Measurements from ENCODE around the gene MGLL. TPM values are rescaled to one million over a fixed set of nuclear protein-coding genes. Genes with fewer than 3 reads are reported as not detected.
A peak's percentile ranks its signal among the peaks of the same experiment; 100 is the strongest.
"Not testable (repeated sequence)": the region's sequence is repeated elsewhere in the genome, so short reads cannot be mapped to it uniquely, and the experiment has no call there.

The MGLL gene
- total RNA-seq, 3 donors from 2014 or later, result 25.8 to 79.5 (median 30.2) TPM

DNA sequence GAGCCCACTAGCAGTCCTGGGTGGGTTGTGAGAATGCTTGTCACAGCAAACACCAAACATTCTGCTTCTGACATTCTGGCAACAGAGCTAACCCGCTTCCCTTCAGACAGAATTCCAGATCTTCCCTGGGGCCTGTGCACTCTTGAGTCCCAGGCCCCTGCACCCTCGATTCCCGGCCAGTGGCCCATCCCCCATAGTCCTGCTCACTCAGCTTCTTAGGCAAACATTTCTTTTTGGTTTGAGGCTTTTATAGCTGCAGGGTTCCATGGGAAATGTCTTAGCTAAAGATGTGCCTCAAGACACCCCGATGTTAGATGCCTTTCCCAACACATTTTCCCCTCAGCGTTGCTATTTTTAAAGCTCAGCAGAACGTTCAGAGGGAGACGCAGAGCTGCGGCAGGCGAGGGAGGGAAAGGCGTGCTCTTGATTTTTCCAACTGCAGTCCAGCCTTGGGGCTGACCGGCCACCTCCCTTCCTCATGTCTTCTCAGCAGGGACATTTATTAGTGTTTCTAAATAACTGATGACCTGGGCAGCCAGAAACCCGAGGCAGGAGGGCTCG, 114.4 kb downstream of the MGLL start:
- Histone ChIP-seq H3K4me3 (no peak overlapping the region), H3K36me3 (no peaks in the 10 kb centered on the region), H3K27me3 (no peaks in the 10 kb centered on the region), H3K9me3 (no peaks in the 10 kb centered on the region), H3K4me1 (no peaks in the 10 kb centered on the region), H3K27ac (peak overlapping the region in 1 of 2 donors; percentile 78)
- DNase-seq (ENCODE audit: low spot score in 2 of 2), result no peak
- intact Hi-C loops (cut with DNase I; ENCODE audit: low total_unique reads), result no loop called here
- no peak for TF ChIP-seq POLR2A (IDR thresholded peaks at IDR 0.05)
- TF ChIP-seq, protein P1, sequence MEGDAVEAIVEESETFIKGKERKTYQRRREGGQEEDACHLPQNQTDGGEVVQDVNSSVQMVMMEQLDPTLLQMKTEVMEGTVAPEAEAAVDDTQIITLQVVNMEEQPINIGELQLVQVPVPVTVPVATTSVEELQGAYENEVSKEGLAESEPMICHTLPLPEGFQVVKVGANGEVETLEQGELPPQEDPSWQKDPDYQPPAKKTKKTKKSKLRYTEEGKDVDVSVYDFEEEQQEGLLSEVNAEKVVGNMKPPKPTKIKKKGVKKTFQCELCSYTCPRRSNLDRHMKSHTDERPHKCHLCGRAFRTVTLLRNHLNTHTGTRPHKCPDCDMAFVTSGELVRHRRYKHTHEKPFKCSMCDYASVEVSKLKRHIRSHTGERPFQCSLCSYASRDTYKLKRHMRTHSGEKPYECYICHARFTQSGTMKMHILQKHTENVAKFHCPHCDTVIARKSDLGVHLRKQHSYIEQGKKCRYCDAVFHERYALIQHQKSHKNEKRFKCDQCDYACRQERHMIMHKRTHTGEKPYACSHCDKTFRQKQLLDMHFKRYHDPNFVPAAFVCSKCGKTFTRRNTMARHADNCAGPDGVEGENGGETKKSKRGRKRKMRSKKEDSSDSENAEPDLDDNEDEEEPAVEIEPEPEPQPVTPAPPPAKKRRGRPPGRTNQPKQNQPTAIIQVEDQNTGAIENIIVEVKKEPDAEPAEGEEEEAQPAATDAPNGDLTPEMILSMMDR (IDR thresholded peaks at IDR 0.05), result no peak

DNA sequence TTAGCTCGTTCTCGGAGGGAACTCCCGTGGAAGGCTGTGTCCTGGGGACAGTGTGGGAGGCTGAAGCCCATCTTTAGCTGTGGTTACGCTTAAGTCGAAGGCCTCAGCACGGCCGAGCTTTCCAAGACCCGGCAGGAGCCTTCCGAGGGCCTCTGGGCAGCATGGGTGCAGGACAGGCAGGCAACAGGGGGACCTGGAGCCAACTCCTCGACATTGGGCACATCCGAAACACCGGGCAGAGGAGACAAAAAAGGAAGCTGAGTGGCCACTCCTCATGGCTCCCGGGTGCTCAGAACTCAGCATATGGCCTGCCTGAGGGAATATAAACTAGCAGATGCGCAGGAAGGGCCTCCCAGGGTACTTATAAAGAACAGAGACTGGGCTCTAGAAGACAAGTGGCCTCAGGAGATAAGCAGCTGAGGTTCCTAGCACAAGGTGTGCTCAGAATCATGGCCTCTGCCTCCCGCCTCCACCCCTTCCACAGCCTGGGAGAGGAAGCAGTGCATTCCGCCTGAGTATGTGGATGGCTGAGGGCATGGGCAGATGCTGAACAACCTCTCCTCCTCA, 115.4 kb downstream of the MGLL start:
- Histone ChIP-seq H3K27ac (peak overlapping the region in 1 of 2 donors; percentile 78), H3K36me3 (no peaks in the 10 kb centered on the region), H3K4me1 (no peaks in the 10 kb centered on the region), H3K4me3 (no peak overlapping the region), H3K9me3 (no peaks in the 10 kb centered on the region), H3K27me3 (no peaks in the 10 kb centered on the region)
- DNase-seq (ENCODE audit: low spot score in 2 of 2), result no peak
- intact Hi-C loops (cut with DNase I; ENCODE audit: low total_unique reads), result no loop called here
- TF ChIP-seq POLR2A (IDR thresholded peaks at IDR 0.05) (no peak), POLR2AphosphoS5 (IDR thresholded peaks at IDR 0.05) (no peak)
- TF ChIP-seq, protein P1 (IDR thresholded peaks at IDR 0.05), result no peak

DNA sequence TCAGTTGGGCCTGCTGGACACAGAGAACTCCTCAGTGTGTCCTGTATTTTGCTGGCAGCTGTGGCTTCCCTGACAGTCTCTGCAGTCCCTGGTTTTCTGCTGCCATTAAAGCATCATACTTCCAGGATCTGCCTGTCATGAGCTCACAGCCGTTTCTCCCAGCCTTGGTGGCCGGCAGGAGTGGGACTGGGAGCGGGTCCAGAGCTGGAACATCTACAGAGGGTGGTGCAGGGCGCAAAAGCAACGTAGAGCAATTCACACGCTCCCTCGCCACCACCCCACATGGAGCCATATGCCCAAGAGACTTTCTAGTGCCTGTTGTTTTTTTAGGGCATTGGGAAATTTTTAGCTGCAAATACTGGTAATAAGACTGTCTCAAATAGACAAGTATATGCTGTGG, 116.0 kb downstream of the MGLL start:
- no peaks in the 10 kb centered on the region for H3K27me3 ChIP-seq
- TF ChIP-seq POLR2AphosphoS5 (IDR thresholded peaks at IDR 0.05) (no peak), POLR2A (IDR thresholded peaks at IDR 0.05) (no peak)
- TF ChIP-seq, protein P1 (IDR thresholded peaks at IDR 0.05), result no peak
- intact Hi-C loops (cut with DNase I; ENCODE audit: low total_unique reads), result no loop called here
- peak overlapping the region in 1 of 2 donors; percentile 78 for H3K27ac ChIP-seq
- H3K4me3 ChIP-seq, result no peak overlapping the region
- DNase-seq (ENCODE audit: low spot score in 2 of 2), result no peak
- no peaks in the 10 kb centered on the region for H3K36me3 ChIP-seq
- no peaks in the 10 kb centered on the region for H3K9me3 ChIP-seq
- H3K4me1 ChIP-seq, result no peaks in the 10 kb centered on the region

DNA sequence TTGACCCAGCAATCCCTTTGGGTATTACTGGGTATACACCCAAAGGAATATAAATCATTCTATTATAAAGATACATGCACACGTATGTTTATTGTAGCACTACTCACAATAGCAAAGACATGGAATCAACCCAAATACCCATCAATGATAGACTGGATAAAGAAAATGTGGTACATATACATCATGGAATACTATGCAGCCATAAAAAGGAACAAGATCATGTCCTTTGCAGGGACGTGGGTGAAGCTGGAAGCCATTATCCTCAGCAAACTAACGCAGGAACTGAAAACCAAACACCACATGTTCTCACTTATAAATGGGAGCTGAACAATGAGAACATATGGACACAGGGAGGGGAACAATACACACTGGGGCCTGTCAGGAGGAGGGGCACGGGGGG, 117.5 kb downstream of the MGLL start:
- H3K27me3 ChIP-seq; intact Hi-C loops (cut with DNase I; ENCODE audit: low total_unique reads); DNase-seq (ENCODE audit: low spot score in 2 of 2); H3K4me3 ChIP-seq; H3K9me3 ChIP-seq; H3K4me1 ChIP-seq; H3K27ac ChIP-seq; H3K36me3 ChIP-seq: not testable (repeated sequence)

DNA sequence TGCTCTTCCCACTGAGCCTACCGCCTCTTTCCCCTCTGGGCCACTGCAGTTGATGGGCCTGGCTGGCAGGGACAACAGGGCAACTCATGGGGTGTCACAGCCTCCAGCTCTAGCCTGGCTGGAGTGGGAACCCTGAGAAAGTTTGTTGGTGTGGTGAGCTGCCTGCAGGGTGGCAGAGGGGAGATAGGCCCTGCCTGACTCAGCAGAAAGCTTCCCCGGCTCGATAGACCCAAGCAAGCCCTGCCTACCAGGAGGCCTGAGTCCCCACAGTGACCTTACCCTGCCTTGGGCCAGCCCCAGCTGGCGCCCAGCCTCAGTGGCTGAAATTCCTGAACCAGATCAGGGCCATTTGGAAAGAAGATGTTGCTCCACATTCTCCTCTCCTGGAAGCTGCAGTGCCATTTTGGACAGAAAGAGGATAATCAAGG, 120.2 kb downstream of the MGLL start:
- Histone ChIP-seq H3K4me1 (peaks cover 6 to 7% of the 10 kb centered on the region in 2 donors), H3K4me3 (no peak overlapping the region), H3K36me3 (no peaks in the 10 kb centered on the region), H3K9me3 (no peaks in the 10 kb centered on the region), H3K27ac (peak overlapping the region in 1 of 2 donors; percentile 57), H3K27me3 (no peaks in the 10 kb centered on the region)
- TF ChIP-seq POLR2AphosphoS5 (IDR thresholded peaks at IDR 0.05), result no peak
- no peak for TF ChIP-seq POLR2A (IDR thresholded peaks at IDR 0.05)
- TF ChIP-seq, protein P1 (IDR thresholded peaks at IDR 0.05), result no peak
- intact Hi-C loops (cut with DNase I; ENCODE audit: low total_unique reads), result no loop called here
- no peak for DNase-seq (ENCODE audit: low spot score in 2 of 2)

All from breast epithelium (tissue), 4 donors.